Right ventricle myocardium inferior (tissue), 1 donor: ENCODE measurements around the gene LYVE1. TPM values are rescaled to one million over a fixed set of nuclear protein-coding genes. Genes with fewer than 3 reads are reported as not detected.

Source experiments
- ATAC-seq: fragments of 200-7000 bp; cut with Tn5 transposase; one replicate; pipeline ENCODE4 v1.9.1; 2020; ENCODE audit warnings: mild to moderate bottlenecking, moderate library complexity
- DNase-seq: peaks from one replicate; pipeline ENCODE4 v3.0.0; 2021; ENCODE audit errors: missing footprints
- intact Hi-C: fragments of 100-400 bp; cut with DNase I; formaldehyde crosslinking; loops from one replicate; pipeline ENCODE4 v1.11.0; 2022
- total RNA-seq: library from RNA; stranded (reverse); fragmentation: NEBNext Ultra II Directional; extraction: Animal tissue kit (Norgen Biotek cat#: 25700); gene quantifications from one replicate; pipeline ENCODE4 v1.2.1, GENCODE V29; 2021
- donor health status: DM: no; HTN: yes; CAD: no; lungs with severe emphysema.

The LYVE1 gene
- total RNA-seq, 1 donor from 2014 or later: 106 TPM

DNA sequence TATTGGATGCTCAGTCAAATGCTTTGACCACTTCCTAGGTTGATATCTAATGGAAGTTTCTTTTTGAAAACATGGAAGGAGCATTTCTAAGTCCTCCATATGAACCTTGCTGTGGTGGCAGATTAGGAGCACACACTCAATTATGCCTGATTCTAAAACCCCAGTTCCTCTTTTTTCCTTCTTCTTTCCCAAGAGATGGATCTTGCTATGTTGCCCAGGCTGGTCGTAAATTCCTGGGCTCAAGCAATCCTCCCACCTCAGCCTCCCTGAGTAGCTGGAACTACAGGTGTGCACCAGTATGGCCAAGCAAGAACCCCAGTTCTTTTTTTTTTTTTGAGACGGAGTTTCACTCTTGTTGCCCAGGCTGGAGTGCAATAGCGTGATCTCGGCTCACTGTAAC, 3.0 kb downstream of the LYVE1 start:
- intact Hi-C loops: loop anchor here (5.0 to 10.0 kb wide), 2 partner anchors 89 to 172 kb away; no protein-coding TSS in a partner anchor
- no peak for DNase-seq
- no peak for ATAC-seq

- intact Hi-C loops: loop anchor here (5.0 to 10.0 kb wide), 2 partner anchors 90 to 172 kb away; no protein-coding TSS in a partner anchor
- ATAC-seq (no peak), DNase-seq (no peak)
Measured at GRCh38 chr11:10564696-10565318, 3.7 kb downstream of the LYVE1 start.

DNA sequence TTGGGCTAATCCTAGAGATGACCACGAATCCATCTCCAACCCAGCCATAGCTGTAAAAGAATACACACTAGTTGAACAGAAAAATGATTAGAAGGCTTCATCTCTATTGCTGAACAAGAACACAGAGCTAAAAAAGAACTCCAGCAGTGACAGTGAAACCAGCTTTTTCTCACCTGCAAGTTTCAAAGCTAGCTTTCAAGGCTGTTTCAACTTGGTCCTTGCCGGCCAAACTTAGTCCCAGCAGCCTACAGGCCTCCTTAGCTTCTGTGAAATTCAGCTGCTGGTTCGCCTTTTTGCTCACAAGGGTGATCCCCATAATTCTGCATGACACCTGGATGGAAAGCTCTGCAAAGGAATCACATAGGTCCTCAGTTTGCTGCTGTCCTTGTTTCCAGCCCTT, 4.4 kb downstream of the LYVE1 start:
- ATAC-seq (no peak), DNase-seq (no peak)
- intact Hi-C loops: loop anchor here (10.0 kb wide), 1 partner anchor 91 kb away; no protein-coding TSS in a partner anchor

DNA sequence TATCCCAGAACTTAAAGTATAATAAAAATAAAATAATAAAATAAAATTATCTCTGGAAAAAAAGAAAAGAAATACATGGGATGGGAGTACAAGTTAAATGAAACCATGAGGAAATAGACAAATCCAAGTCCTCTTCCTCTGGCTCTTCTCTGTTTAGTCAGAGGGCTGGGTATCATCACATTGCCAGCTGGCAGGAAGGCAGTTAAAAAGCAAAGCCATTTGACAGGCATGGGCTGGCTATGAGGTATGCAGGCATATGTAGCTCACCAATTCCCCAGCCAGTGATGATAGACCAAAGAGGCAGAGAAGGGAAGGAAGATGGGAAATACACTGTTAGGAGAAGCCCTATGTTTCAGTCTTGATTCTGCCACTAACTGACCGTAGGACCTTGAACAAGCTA, 6.5 kb downstream of the LYVE1 start:
- DNase-seq (no peak), ATAC-seq (no peak)
- intact Hi-C loops: loop anchor here (10.0 kb wide), 1 partner anchor 93 kb away; no protein-coding TSS in a partner anchor

GRCh38 chr11:10561043-10561818, 7.2 kb downstream of the LYVE1 start:
- intact Hi-C loops: loop anchor here (10.0 kb wide), 1 partner anchor 94 kb away; no protein-coding TSS in a partner anchor
- peak; percentile 23 for ATAC-seq
- no peak for DNase-seq

- intact Hi-C loops: no loop called here
- no peak for ATAC-seq
- no peak for DNase-seq
Measured at GRCh38 chr11:10558288-10558687, 10.2 kb downstream of the LYVE1 start.

- ATAC-seq: no peak
- no peak for DNase-seq
- intact Hi-C loops: no loop called here
Measured at GRCh38 chr11:10556590-10556989, 11.9 kb downstream of the LYVE1 start.

DNA sequence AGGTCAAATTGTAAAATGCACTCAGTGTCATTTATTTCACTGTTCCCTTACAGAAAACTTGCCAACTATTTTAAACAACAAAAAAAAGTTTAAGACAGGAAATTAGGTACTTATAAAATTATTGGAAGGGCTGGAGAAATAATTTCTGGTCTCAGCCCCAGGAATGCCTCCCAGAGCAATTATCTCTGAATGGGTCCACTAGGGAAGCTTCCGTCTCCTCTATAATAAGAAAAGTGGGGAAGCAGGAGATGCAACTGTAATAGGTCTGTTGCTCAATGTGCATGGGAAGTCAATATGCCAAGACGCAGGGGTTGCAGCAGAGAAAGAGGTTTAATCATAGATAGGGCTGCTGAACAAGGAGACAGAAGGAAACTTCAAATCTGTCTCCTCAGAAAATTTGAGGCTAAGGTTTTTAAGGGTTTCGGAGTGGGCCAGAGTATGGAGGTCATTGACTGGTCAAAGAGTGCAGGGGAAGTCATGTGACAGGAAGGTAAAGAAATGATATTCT, 16.6 kb downstream of the LYVE1 start:
- intact Hi-C loops: no loop called here

DNA sequence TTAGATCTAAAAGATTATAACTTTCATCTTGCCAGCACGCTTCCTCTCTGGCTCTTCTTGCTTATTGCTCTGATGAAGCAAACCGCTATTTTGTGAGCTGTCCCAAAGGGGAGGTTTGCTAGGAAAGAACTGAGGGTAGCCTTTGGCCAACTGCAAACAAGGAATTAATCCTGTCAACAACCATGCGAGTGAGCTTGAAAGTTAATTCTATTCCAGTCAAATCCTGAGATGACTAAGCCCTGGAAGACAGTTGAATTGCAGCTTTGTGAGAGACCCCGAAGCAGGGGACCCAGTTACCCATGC, 17.2 kb downstream of the LYVE1 start:
- DNase-seq (no peak), ATAC-seq (no peak)
- intact Hi-C loops: no loop called here

More for the DNA sequence above, 16.6 kb downstream of the LYVE1 start:
- DNase-seq: no peak
- no peak for ATAC-seq

- intact Hi-C loops: no loop called here
- ATAC-seq (no peak), DNase-seq (no peak)
Measured at GRCh38 chr11:10550503-10551289, 17.8 kb downstream of the LYVE1 start.

DNA sequence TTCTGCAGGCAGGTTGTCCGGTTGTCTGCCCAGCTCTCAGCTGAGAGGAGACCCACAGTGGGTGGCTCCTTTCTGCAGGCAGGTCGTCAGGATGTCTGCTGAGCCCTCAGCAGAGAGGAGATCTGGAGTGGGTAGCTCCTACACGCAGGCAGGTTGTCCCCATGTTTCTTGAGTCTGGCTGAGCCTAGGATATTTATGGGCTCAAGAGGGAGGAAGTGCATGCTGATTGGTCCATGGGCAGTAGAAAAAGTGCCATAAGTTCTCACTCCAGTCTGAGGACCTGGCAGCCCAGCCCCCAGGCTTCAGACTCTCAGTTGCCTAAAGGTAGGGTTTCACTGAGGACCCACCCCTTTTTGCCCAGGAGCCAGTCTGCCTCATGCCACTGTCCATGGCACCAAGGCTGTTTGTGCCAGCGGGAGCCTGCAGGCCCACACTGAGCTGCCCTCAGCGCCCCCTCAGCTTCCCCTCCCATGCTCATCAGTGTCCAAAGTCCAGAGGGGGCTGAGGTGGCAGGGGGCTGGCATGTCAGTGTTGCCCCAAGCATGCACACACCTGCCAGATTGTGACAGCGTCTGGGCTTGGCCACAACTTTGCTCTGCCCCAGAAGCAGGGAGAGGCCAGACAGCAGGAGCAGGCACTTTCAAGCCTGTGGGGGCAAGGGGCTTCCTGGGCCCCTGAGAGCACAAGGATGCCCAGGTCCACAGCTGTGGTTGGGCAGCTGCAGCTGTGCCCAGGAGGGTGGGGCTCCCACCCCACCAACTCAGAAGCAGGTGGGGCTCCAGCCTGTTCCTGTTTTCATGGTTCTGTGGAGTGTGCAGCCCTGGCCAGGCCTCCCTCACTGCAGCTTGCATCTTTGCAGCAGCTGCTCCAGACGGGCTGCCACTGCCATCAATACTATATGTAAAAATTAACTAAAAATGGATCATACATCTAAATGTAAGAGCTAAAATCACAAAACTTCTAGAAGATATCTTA, 23.7 kb downstream of the LYVE1 start:
- DNase-seq (peak; percentile 42), ATAC-seq (no peak)
- intact Hi-C loops: no loop called here

DNA sequence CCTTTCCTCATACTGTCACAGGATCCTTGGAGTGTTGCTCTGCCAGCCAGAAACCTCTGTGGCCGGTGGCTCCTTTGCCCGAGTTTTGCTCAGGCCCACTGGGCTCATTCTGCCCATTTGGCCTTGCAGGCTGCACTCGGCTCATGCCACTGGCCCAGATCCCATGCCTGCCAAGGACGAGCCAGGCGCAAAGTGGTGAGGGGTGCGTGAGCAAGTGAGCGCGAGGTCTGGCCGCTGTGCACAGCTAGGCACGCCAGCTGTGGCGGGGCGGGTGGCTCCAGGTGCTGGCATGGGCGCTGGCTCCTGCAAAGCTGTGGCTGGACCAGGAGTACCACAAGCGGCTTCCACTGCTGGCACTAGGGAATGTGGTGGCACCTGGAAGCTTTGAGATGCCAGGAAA, 24.7 kb downstream of the LYVE1 start:
- ATAC-seq (no peak), DNase-seq (no peak)
- intact Hi-C loops: no loop called here

GRCh38 chr11:10542776-10543175, 25.7 kb downstream of the LYVE1 start:
- DNase-seq (no peak), ATAC-seq (no peak)
- intact Hi-C loops: no loop called here

DNA sequence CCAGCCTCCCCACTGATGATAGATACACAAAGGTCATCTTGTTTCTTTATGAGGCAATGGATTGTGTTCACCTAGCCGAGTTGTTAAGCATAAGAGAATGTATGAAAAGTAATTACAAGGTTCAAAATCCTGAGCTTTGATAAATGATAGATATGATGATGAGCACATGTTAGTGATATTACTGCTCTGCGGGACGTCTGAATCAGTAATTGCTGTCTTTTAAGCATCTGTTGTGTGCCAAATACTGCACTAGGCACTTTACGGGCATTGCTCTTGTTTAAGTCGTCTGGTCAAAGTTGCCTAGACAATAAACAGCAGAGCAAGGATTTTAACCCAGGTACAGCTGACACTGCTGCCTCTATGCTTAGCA, 26.9 kb downstream of the LYVE1 start:
- DNase-seq: no peak

DNA sequence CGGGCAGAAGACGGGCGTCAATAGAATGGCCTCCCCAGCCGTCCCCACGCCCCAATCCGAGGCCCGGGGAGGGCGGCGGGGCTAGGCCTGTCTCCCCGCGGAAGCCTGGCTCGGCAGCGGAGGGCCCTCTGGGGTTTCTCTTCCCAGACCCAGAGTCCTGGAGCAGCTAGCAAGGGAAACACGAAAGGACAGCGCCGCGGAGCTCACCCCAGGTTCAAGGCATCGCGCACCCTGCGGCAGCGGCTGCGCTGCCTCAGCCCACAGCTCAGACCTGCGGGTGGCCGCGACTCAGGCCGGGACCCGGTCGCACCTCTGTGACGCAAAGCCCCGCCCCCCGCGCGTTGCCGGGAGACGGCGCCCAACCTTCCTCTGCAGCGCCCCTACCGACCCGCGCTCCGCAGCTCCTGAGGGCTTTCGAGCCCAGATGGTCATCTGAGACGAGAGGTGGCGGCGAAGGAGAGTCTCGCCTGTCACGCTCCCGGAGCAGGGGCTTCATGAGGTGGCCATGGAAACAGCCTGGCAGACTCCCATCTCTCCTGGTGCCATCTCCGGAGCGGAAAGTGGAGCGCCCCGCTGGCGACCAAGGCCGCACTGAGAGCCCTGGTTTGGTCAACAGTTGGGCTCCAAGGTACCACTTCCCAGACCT, 27.4 kb downstream of the LYVE1 start, which contains the start of gene RNF141:
Gene RNF141 (minus strand): TSS at position 273 of the 646 bp plus-strand sequence. CDS start 7,029 bp downstream, outside the sequence.
- intact Hi-C loops: loop anchor here (1.0 kb wide), 1 partner anchor 194 kb away; no protein-coding TSS in a partner anchor
- DNase-seq: peak; percentile 98
- peak; percentile 100 for ATAC-seq

More for the DNA sequence above, 26.9 kb downstream of the LYVE1 start:
- ATAC-seq: no peak
- intact Hi-C loops: loop anchor here (1.0 kb wide), 1 partner anchor 194 kb away; no protein-coding TSS in a partner anchor

DNA sequence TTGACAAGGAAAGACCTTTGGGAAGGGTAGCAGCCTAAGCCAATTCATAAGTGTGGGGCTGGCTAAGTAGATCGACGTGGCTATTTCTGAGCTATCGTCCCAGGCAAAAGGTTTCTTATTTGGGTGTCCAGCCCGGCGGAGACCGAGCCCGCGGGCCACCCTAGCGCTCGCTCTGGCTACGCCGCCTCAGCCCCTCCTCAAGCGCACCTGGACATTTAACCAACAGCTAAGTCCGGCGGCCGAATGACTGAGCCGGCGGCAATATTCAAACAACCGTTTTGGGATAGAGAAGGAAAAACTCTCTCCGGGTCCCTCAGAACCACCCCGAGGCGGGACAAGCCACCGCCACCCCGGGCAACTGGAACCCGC, 27.9 kb downstream of the LYVE1 start:
- DNase-seq (no peak), ATAC-seq (peak; percentile 47)
- intact Hi-C loops: no loop called here

- DNase-seq (no peak), ATAC-seq (no peak)
- intact Hi-C loops: no loop called here
Measured at GRCh38 chr11:10539339-10539738, 29.1 kb downstream of the LYVE1 start.

GRCh38 chr11:10538924-10539323, 29.5 kb downstream of the LYVE1 start:
- ATAC-seq (no peak), DNase-seq (no peak)
- intact Hi-C loops: no loop called here
